ENCODE results near the gene PLXNA4.

PLXNA4 gene

DNA sequence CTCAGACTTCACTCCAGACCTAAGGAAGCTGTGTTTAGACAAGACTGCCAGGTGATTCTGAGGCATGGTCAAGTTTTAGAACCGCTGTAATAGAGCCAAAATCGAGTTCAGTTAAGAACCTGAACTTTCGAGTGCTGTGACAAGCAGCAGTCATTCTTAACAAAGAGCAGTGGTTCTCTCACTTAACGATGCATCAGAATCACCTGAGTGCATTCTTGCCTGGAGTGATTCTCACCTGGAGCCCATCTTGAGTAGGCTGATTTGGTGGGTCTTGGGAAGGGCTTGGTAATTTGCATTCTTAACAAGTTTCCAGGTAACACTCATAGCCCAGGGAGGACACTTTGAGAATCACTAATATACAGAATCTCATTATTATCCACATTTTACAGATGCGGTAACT is 44.7 kb downstream of the PLXNA4 start:
- DNase-seq: no peak

DNA sequence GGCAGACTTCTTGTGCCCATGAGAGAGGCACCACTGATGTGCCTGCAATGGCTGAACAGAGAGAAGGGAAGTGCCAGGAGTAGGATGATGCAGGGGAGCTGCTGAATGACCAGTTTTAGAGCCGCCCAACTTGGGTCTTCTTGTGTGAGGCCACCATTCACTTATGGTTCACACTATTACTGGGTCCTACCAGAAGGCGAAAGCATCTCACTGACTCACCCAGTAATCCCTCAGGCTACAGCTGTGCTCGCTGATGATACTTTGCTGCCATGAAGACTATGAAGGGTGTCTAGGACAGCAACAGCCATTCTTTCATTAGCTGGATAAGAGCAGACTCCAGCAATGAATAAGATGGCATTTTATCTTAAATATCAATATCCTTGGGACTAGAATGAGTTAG is 47.6 kb downstream of the PLXNA4 start:
- DNase-seq: no peak

GRCh38 chr7:132527467-132528410 is 48.5 kb downstream of the PLXNA4 start:
- DNase-seq: no peak

DNA sequence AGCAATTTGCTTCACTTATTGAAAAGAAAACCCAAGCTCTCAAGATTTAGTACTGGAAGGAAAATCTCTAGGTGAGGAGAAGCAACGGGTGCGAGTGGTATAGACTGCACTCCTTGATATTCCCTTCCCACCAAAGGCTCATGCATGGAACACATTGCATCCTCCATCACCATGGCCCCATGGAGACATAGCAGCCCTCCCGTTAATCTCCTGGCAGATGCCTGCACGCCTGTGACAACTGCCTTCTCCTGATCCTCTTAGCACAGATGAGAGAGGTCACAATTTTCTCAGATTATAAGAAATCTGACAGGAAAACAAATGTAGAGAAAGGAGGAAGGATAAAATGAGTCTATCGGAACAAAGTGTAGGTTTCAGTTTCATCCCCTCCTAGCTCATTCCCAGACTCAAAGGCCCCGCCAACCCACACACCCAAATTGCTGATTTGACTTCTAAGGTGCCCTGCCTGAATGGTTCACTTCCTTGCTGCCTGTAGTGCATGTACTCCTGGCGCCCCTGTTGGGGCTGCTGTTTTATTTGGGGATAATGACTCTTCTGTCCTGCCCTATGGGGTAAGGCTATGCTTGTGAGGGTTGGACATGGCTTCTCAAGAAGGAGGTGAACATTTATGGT is 50.0 kb downstream of the PLXNA4 start:
- DNase-seq: no peak

DNA sequence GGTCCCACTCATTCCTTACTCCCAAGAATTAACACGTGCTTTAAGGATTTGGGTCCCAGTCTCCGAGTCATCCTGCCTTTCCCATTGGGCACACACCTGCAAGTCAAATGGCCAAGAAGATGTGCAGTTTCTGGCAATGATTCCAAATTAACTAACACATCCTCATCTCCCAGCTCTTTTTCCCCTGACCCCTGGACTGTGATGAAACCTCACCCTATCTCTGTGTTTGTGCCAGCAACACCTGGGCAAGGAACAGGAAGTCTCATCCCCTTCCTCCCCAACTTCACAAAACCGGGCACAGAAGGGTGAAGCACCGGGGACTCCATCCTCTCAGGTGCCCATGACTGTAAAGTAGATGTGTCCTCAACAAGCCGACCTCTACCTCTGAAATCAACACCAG is 54.8 kb downstream of the PLXNA4 start:
- no peak for DNase-seq

DNA sequence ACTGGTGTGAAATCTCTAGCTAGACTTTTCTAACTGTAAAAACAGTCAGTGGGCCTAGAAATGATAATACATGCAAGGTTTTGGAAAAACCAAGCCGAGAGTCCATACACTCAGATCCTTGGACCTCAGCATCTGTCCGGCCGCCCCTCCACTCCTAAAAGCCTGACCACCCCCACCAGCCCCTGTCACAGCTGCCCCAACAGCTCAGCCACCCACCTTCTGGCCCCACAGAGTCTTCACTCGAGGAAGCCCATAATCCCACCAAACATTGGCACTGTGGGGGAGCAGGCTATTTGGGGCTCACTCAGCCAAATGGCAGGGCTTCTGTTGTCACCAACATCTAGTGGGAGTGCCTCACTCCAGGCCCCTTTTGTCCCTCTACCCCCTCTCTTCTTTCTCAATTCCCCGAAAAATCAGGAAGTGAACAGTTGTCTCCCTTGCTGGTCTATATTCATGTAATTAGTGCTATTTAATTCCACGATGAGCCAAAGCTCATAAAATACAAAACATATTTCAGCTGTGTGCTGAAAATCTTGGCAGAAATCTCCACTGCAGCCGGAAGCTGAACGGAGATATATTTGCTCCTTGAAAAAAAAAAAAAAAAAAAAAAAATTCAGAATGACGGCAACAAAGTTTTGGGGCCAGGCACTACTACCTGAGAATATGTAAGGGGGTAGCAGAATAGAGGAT is 55.5 kb downstream of the PLXNA4 start:
- no peak for DNase-seq

- no peak for DNase-seq
Observed at GRCh38 chr7:132519936-132520335, 56.3 kb downstream of the PLXNA4 start.

GRCh38 chr7:132518839-132519173 is 57.5 kb downstream of the PLXNA4 start:
- no peak for DNase-seq

DNA sequence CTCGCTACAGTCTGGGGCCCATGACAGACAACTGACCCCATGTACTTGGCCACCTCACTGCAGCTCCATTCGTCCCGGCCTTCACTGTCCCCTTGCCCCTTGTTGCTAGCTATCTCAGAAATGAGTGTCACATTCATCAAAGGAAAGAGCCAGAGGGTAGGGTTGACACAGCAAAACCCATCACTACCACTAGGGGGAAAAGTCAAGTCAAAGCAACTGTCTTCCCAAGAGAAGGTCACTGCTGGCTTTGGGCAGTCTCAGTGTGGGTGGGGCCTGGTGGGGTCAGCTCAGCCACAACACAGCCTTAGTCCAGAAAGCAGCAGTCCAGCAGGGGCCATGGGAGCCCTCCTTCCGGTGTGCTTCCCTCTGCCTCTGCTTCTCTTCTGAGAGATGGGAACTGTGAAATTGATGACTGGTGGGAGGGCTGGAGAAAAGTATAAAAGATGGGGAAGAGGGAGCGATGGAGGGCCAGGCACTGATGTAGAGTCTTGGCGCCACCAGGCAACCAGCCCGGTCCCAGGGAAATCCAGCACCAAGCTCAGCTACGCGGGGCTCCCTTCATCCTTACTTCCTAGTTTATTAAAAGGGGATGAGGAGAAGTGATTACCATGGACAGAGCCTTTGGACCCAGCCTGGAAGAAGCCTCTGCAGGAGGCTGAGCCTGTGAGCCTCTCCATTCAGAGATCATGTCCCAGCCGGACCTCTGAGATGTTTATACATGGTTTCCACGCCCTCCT is 58.0 kb downstream of the PLXNA4 start:
- no peak for DNase-seq

GRCh38 chr7:132516042-132516840 is 60.0 kb downstream of the PLXNA4 start:
- DNase-seq: no peak

GRCh38 chr7:132515181-132515580 is 61.1 kb downstream of the PLXNA4 start:
- no peak for DNase-seq

- no peak for DNase-seq
Observed at GRCh38 chr7:132514430-132514829, 61.8 kb downstream of the PLXNA4 start.

GRCh38 chr7:132511921-132512320 is 64.3 kb downstream of the PLXNA4 start:
- no peak for DNase-seq

GRCh38 chr7:132511387-132511786 is 64.9 kb downstream of the PLXNA4 start:
- no peak for DNase-seq

- DNase-seq: no peak
Observed at GRCh38 chr7:132509643-132510042, 66.6 kb downstream of the PLXNA4 start.

DNA sequence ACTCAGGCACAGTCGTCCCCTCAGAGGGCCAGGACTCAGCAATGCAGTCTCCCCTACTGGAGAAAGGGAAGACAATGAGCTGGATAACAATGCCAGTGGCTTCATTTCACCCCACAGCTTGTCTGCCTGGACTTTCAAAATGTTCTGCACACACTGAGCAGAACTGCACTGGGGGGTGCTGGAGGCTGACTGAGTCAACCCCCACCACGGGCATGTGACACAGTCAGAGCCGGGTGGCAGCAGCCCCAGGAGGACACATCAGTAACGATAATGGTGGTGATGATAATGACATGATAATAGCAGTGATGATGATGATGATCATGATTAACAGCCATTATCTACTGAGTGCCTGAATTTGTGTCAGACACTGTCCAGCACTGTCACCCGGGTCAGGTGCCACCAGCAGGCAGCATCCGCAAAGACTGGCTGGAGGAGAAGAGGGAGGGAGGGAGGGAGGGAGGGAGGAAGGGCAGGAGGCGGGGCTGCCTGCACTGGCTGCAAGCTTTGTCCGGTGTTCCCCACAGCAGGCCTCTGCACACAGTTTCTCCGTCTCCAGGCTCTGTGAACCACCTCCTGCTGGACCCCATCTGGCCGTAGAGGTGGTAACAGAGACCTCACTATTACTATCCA is 67.4 kb downstream of the PLXNA4 start:
- DNase-seq: no peak

GRCh38 chr7:132504852-132505251 is 71.4 kb downstream of the PLXNA4 start:
- DNase-seq: no peak

GRCh38 chr7:132504071-132504470 is 72.2 kb downstream of the PLXNA4 start:
- no peak for DNase-seq

- no peak for DNase-seq
Observed at GRCh38 chr7:132503415-132503814, 72.9 kb downstream of the PLXNA4 start.

DNA sequence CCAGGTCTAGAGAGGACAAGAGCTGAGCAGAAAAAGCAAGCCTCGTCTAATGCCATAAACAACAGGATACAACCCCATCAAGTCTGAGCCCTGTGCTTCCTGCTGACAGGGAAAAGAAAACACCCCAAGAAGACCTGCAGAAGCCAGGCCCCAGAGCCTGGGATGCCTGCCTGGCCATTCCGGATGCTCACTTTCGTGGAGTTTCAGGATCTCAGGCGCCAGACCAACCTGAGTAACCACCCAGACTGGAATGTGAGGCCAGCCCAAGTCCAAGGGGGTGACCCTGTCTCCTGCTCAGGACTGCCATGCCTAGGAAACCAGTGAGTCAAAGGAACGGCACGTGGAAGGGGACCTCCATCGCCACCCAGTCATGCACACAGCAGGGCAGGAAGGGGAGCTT is 74.3 kb downstream of the PLXNA4 start:
- DNase-seq: no peak

GRCh38 chr7:132500727-132501440 is 75.4 kb downstream of the PLXNA4 start:
- no peak for DNase-seq

Data from activated naive CD4-positive, alpha-beta T cell treated with anti-CD3 and anti-CD28 coated beads, Interleukin-2, amount 50 U/mL, for 16 hours (primary cell).